Measurements from ENCODE around the gene RTCB. TPM values are rescaled to one million over a fixed set of nuclear protein-coding genes. Genes with fewer than 3 reads are reported as not detected.

Gene RTCB
- polyA plus RNA-seq (ENCODE audit: low read depth in 6 of 6), result 100 to 1,000 TPM; 105 to 139 (median 130) TPM

GRCh38 chr22:32411829-32412592 lies at the start of gene RTCB:
RTCB (minus strand) TSS chr22:32412247; CDS start chr22:32412156, 91 bp downstream.
- H3K4me3 Mint-ChIP-seq, result peak within 1 kb of the TSS; percentile 90 to 99 (median 96)

GRCh38 chr22:32457031-32457430 lies 45.0 kb upstream of the RTCB start:
- H3K36me3 Mint-ChIP-seq, result peaks cover 0 to 9% of the 10 kb centered on the region in 2 donors
- peaks cover 4 to 7% (median 5%) of the 10 kb centered on the region in 3 donors for H3K4me1 Mint-ChIP-seq
- no peak for DNase-seq
- H3K9me3 Mint-ChIP-seq, result peaks cover 0 to 5% (median 0%) of the 10 kb centered on the region in 7 donors
- no peak overlapping the region for H3K4me3 Mint-ChIP-seq
- no peak for ATAC-seq (ENCODE audit: low read depth in 2 of 2)
- peaks cover 58 to 80% (median 66%) of the 10 kb centered on the region in 3 donors for H3K27me3 Mint-ChIP-seq
- no peak overlapping the region for H3K27ac Mint-ChIP-seq

More at GRCh38 chr22:32411829-32412592, at the start of gene RTCB:
- ATAC-seq (ENCODE audit: low read depth in 2 of 2) (peak; percentile 70 to 72), DNase-seq (peak; percentile 89)
- Mint-ChIP-seq H3K9me3 (peaks cover 0 to 1% (median 0%) of the 10 kb centered on the region in 7 donors), H3K4me1 (peaks cover 24 to 50% (median 31%) of the 10 kb centered on the region in 3 donors), H3K27me3 (peaks cover 8 to 15% (median 13%) of the 10 kb centered on the region in 3 donors), H3K36me3 (peaks cover 0 to 5% of the 10 kb centered on the region in 2 donors), H3K27ac (peak within 1 kb of the TSS; percentile 58 to 97 (median 94))

DNA sequence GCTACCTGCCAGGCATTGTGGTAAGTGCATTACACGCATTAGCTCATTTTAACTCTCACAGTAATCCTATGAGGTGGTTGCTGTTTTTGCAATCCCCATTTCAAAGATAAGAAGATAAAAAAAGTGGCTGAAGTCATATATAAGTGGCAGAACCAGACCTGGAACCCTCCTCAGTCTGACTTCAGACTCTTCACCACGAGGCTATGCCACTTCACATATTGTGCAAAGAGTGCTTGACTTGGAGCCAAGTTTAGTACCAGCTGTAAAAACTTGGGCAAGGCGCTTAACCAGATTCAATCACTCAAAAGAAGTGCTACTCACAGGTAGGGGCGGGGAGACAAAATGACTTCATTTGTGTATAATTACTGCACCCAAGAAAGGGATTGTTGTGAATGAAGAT lies 36.9 kb upstream of the RTCB start:
- peaks cover 11 to 35% (median 18%) of the 10 kb centered on the region in 3 donors for H3K27me3 Mint-ChIP-seq
- peaks cover 0 to 4% (median 0%) of the 10 kb centered on the region in 3 donors for H3K4me1 Mint-ChIP-seq
- ATAC-seq (ENCODE audit: low read depth in 2 of 2), result no peak
- no peak overlapping the region for H3K4me3 Mint-ChIP-seq
- no peaks in the 10 kb centered on the region for H3K36me3 Mint-ChIP-seq
- peaks cover 0 to 5% (median 2%) of the 10 kb centered on the region in 7 donors for H3K9me3 Mint-ChIP-seq
- DNase-seq, result no peak
- no peak overlapping the region for H3K27ac Mint-ChIP-seq

GRCh38 chr22:32446321-32446720 lies 34.3 kb upstream of the RTCB start:
- peaks cover 0 to 2% (median 0%) of the 10 kb centered on the region in 7 donors for H3K9me3 Mint-ChIP-seq
- no peak for ATAC-seq (ENCODE audit: low read depth in 2 of 2)
- H3K4me3 Mint-ChIP-seq, result no peak overlapping the region
- H3K27me3 Mint-ChIP-seq, result peaks cover 8 to 17% (median 13%) of the 10 kb centered on the region in 3 donors
- no peak overlapping the region for H3K27ac Mint-ChIP-seq
- H3K4me1 Mint-ChIP-seq, result peaks cover 0 to 4% (median 0%) of the 10 kb centered on the region in 3 donors
- no peaks in the 10 kb centered on the region for H3K36me3 Mint-ChIP-seq
- no peak for DNase-seq

GRCh38 chr22:32444068-32444467 lies 32.0 kb upstream of the RTCB start:
- Mint-ChIP-seq H3K4me3 (no peak overlapping the region), H3K9me3 (no peaks in the 10 kb centered on the region), H3K27me3 (peaks cover 8 to 13% (median 13%) of the 10 kb centered on the region in 3 donors), H3K27ac (no peak overlapping the region), H3K36me3 (no peaks in the 10 kb centered on the region), H3K4me1 (no peaks in the 10 kb centered on the region)
- ATAC-seq (ENCODE audit: low read depth in 2 of 2) (no peak), DNase-seq (no peak)

- H3K27me3 Mint-ChIP-seq, result peaks cover 20 to 47% (median 43%) of the 10 kb centered on the region in 3 donors
- peaks cover 0 to 5% of the 10 kb centered on the region in 2 donors for H3K36me3 Mint-ChIP-seq
- ATAC-seq (ENCODE audit: low read depth in 2 of 2), result no peak
- H3K4me1 Mint-ChIP-seq, result no peaks in the 10 kb centered on the region
- no peak for DNase-seq
- peaks cover 0 to 1% (median 0%) of the 10 kb centered on the region in 7 donors for H3K9me3 Mint-ChIP-seq
- H3K4me3 Mint-ChIP-seq, result no peak overlapping the region
- no peak overlapping the region for H3K27ac Mint-ChIP-seq
Observed at GRCh38 chr22:32430352-32430751, 18.3 kb upstream of the RTCB start.

GRCh38 chr22:32426881-32427280 lies 14.8 kb upstream of the RTCB start:
- H3K27ac Mint-ChIP-seq, result no peak overlapping the region
- no peak for ATAC-seq (ENCODE audit: low read depth in 2 of 2)
- peaks cover 16 to 39% (median 39%) of the 10 kb centered on the region in 3 donors for H3K27me3 Mint-ChIP-seq
- no peak for DNase-seq
- H3K4me1 Mint-ChIP-seq, result no peaks in the 10 kb centered on the region
- H3K4me3 Mint-ChIP-seq, result no peak overlapping the region
- peaks cover 0 to 2% (median 0%) of the 10 kb centered on the region in 7 donors for H3K9me3 Mint-ChIP-seq
- H3K36me3 Mint-ChIP-seq, result peaks cover 0 to 12% of the 10 kb centered on the region in 2 donors

DNA sequence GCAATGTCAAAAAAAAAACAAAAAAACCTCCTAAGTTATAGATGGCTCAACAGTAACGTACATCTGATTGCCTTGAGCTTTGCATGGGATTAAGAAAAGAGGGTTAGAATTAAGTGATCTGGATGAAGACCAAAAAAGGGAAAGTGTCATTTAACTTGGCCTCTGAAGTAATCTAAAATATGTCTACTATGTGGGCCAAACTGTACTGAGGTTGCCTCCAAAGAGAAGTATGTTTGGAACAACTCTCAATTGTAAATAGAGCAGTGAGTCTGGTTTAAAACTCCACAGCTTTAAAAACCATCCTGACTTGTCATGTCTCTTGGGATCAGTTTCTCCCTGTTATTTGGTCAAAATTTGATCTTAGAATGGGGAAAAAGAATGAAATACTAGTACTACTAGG lies 11.6 kb upstream of the RTCB start:
- Mint-ChIP-seq H3K9me3 (peaks cover 0 to 2% (median 0%) of the 10 kb centered on the region in 7 donors), H3K36me3 (peaks cover 0 to 7% of the 10 kb centered on the region in 2 donors), H3K27ac (peak overlapping the region in 2 of 6 donors; percentile 3 to 24), H3K27me3 (peaks cover 27 to 45% (median 38%) of the 10 kb centered on the region in 3 donors), H3K4me1 (no peaks in the 10 kb centered on the region), H3K4me3 (no peak overlapping the region)
- ATAC-seq (ENCODE audit: low read depth in 2 of 2), result no peak
- no peak for DNase-seq

DNA sequence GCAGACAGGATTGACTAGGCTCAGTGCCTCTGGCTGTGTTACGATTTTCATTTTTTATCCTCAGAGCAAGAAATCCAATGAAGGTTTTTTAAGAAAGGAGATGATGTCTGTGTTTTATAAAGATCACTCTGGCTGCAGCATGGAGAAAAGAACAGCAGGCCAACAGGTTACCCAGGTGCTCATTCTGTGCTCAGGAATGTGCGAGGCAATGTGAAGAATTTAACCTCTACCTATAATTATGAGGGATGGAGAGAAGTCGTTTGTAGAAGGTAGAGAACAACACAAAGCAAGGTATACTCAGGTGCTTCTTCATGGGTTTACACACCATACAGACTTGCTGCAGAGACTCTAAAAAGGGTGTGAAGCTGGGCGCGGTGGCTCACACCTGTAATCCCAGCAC lies 10.0 kb upstream of the RTCB start:
- no peak for DNase-seq
- Mint-ChIP-seq H3K27ac (no peak overlapping the region), H3K36me3 (peaks cover 0 to 7% of the 10 kb centered on the region in 2 donors), H3K27me3 (peaks cover 36 to 47% (median 39%) of the 10 kb centered on the region in 3 donors), H3K4me1 (no peaks in the 10 kb centered on the region), H3K4me3 (peak overlapping the region in 2 of 8 donors; percentile 18 to 47), H3K9me3 (peaks cover 0 to 2% (median 0%) of the 10 kb centered on the region in 7 donors)
- ATAC-seq (ENCODE audit: low read depth in 2 of 2), result no peak

GRCh38 chr22:32421484-32421883 lies 9.4 kb upstream of the RTCB start:
- peaks cover 0 to 2% (median 0%) of the 10 kb centered on the region in 7 donors for H3K9me3 Mint-ChIP-seq
- DNase-seq, result no peak
- no peak for ATAC-seq (ENCODE audit: low read depth in 2 of 2)
- H3K4me3 Mint-ChIP-seq, result no peak overlapping the region
- H3K27ac Mint-ChIP-seq, result no peak overlapping the region
- H3K27me3 Mint-ChIP-seq, result peaks cover 39 to 51% (median 44%) of the 10 kb centered on the region in 3 donors
- H3K4me1 Mint-ChIP-seq, result no peaks in the 10 kb centered on the region
- peaks cover 0 to 7% of the 10 kb centered on the region in 2 donors for H3K36me3 Mint-ChIP-seq

GRCh38 chr22:32417906-32418305 lies 5.9 kb upstream of the RTCB start:
- Mint-ChIP-seq H3K27ac (no peak overlapping the region), H3K36me3 (peaks cover 0 to 4% of the 10 kb centered on the region in 2 donors), H3K4me3 (no peak overlapping the region), H3K9me3 (peaks cover 0 to 1% (median 0%) of the 10 kb centered on the region in 7 donors), H3K4me1 (peaks cover 0 to under 1% (median 0%) of the 10 kb centered on the region in 3 donors), H3K27me3 (peaks cover 38 to 55% (median 47%) of the 10 kb centered on the region in 3 donors)
- DNase-seq (no peak), ATAC-seq (ENCODE audit: low read depth in 2 of 2) (no peak)

- peaks cover 34 to 42% (median 34%) of the 10 kb centered on the region in 3 donors for H3K27me3 Mint-ChIP-seq
- H3K4me1 Mint-ChIP-seq, result peaks cover 0 to 11% (median 0%) of the 10 kb centered on the region in 3 donors
- no peak for DNase-seq
- H3K27ac Mint-ChIP-seq, result no peak overlapping the region
- no peak for ATAC-seq (ENCODE audit: low read depth in 2 of 2)
- H3K4me3 Mint-ChIP-seq, result no peak overlapping the region
- no peaks in the 10 kb centered on the region for H3K9me3 Mint-ChIP-seq
- no peaks in the 10 kb centered on the region for H3K36me3 Mint-ChIP-seq
Observed at GRCh38 chr22:32416556-32417085, 4.6 kb upstream of the RTCB start.

DNA sequence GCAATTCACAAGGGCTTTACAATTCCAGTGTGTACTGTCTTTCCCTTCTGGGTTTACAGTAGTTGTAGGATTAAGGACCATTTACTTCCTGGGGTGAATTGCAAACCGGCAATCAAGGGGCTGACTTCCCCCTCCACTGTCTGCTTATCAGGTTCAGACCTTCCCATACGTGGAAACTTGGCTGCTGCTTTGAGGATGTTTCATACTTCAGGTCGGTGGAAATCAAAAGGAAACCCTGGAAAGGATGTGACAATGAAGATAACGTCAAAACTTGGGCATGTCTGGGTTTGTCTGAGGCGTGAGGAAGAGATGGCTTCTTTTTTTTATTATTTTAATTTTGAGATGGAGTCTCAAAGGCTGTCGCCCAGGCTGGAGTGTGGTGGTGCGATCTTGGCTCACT lies 2.1 kb upstream of the RTCB start:
- ATAC-seq (ENCODE audit: low read depth in 2 of 2) (no peak), DNase-seq (no peak)
- Mint-ChIP-seq H3K4me3 (peak overlapping the region in 1 of 8 donors; percentile 96), H3K36me3 (no peaks in the 10 kb centered on the region), H3K9me3 (no peaks in the 10 kb centered on the region), H3K27me3 (peaks cover 20 to 29% (median 27%) of the 10 kb centered on the region in 3 donors), H3K4me1 (peaks cover 6 to 29% (median 17%) of the 10 kb centered on the region in 3 donors), H3K27ac (no peak overlapping the region)
